A673 (cell line): ENCODE data around the gene FOXJ1.

ENCODE experiments used
- CTCF ChIP-seq: fragments of 300-800, 200-600 bp; sonication (generic); conservative IDR thresholded peaks from 2 replicates; pipeline ENCODE4 v1.5.1; 2017; ENCODE audit warnings: low read depth, mild to moderate bottlenecking, antibody characterized with exemption, low read length, moderate library complexity, mixed read lengths
- EZH2 ChIP-seq: fragments of 200-600 bp; sonication (generic); IDR thresholded peaks from 2 replicates; pipeline ENCODE4 v1.6.1; 2017; ENCODE audit warnings: borderline replicate concordance, low read depth, mild to moderate bottlenecking, mixed read lengths, antibody characterized with exemption, low read length; ENCODE audit not compliant: poor library complexity, severe bottlenecking

- TF ChIP-seq CTCF (no peak), EZH2 (no peak)
Observed at GRCh38 chr17:76125391-76125675, 15.7 kb downstream of the FOXJ1 start.
